ENCODE results near the gene TPRA1.

GRCh38 chr3:127637546-127637945, 47.0 kb upstream of the TPRA1 start:
- TF ChIP-seq POLR2AphosphoS5 (IDR thresholded peaks at IDR 0.05), result no peak
- TF ChIP-seq, protein P1, sequence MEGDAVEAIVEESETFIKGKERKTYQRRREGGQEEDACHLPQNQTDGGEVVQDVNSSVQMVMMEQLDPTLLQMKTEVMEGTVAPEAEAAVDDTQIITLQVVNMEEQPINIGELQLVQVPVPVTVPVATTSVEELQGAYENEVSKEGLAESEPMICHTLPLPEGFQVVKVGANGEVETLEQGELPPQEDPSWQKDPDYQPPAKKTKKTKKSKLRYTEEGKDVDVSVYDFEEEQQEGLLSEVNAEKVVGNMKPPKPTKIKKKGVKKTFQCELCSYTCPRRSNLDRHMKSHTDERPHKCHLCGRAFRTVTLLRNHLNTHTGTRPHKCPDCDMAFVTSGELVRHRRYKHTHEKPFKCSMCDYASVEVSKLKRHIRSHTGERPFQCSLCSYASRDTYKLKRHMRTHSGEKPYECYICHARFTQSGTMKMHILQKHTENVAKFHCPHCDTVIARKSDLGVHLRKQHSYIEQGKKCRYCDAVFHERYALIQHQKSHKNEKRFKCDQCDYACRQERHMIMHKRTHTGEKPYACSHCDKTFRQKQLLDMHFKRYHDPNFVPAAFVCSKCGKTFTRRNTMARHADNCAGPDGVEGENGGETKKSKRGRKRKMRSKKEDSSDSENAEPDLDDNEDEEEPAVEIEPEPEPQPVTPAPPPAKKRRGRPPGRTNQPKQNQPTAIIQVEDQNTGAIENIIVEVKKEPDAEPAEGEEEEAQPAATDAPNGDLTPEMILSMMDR (IDR thresholded peaks at IDR 0.05), result no peak
- TF ChIP-seq POLR2A (IDR thresholded peaks at IDR 0.05), result no peak
